HepG2 (cell line): ENCODE results near the gene CDCP1. TPM values are rescaled to one million over a fixed set of nuclear protein-coding genes. Genes with fewer than 3 reads are reported as not detected.

Source experiments
- ATAC-seq: fragments of 200-7000 bp; cut with Tn5 transposase; 3 replicates; pipeline ENCODE4 v1.9.1; 2020; ENCODE audit warnings: mild to moderate bottlenecking, moderate library complexity
- BruUV-seq: library from RNA; stranded (reverse); fragments of 400-500 nt; replicated peaks from 2 replicates; lab custom pipeline; 2021; lab: Mats Ljungman, UMichigan
- CTCF ChIA-PET: fragments of 300-600 bp; formaldehyde crosslinking; extraction: SDS; loops from one replicate; lab custom pipeline; 2021; ENCODE audit warnings: low total read pairs, inconsistent platforms, low intra/inter-chr PET ratio; lab: Yijun Ruan, JAX
- POLR2A ChIA-PET: fragments of 350-600 bp; sonication (Branson Sonifier 250); formaldehyde crosslinking; loops from one replicate; lab custom pipeline; 2020; ENCODE audit warnings: antibody characterized with exemption, inconsistent platforms; lab: Yijun Ruan, JAX
- DNase-seq: peaks from one replicate; pipeline ENCODE4 v3.0.0-alpha.2; 2015; ENCODE audit warnings: low spot score
- FAIRE-seq: peaks from 3 replicates; lab custom pipeline; 2011; peaks lifted over from hg19 to GRCh38; lab: Jason Lieb, UNC
- H2AFZ ChIP-seq: one replicate; pipeline ENCODE4 v1.6.1; 2011; ENCODE audit warnings: low read length, inconsistent platforms
- H3K27ac ChIP-seq: fragments of 300-600 bp; 3 replicates; pipeline ENCODE4 v1.8.0; 2011; ENCODE audit warnings: mixed run types, mild to moderate bottlenecking, mixed read lengths, low read length, inconsistent platforms; ENCODE audit not compliant: insufficient read depth; ENCODE audit errors: extremely low read length
- H3K27me3 ChIP-seq, 2 experiments: fragments of 200-600 bp in 1 of 2; 2 replicates in 1 of 2; 3 replicates in 1 of 2; pipeline versions ENCODE4 v1.6.0 to v1.8.0; 2011; ENCODE audit warnings: low read length in 2 of 2, mild to moderate bottlenecking in 2 of 2, moderate library complexity in 2 of 2, inconsistent platforms in 1 of 2; ENCODE audit not compliant: insufficient read depth in 2 of 2, control insufficient read depth in 1 of 2
- H3K36me3 ChIP-seq, 2 experiments: fragments of 200-600 bp in 1 of 2; replicated peaks in 1 of 2; 2 replicates in 1 of 2; 3 replicates in 1 of 2; pipeline versions ENCODE4 v1.5.1 to v1.8.0; 2011; ENCODE audit warnings: low read length in 2 of 2, inconsistent platforms in 1 of 2; ENCODE audit not compliant: insufficient read depth in 2 of 2, control insufficient read depth in 1 of 2
- H3K4me1 ChIP-seq: 2 replicates; pipeline ENCODE4 v1.5.1; 2012; ENCODE audit warnings: low read length, inconsistent platforms; ENCODE audit not compliant: insufficient read depth
- H3K4me2 ChIP-seq: 2 replicates; pipeline ENCODE4 v1.6.0; 2011; ENCODE audit warnings: low read depth, low read length, inconsistent platforms
- H3K4me3 ChIP-seq, 3 experiments: fragments of 200-600 bp in 1 of 3; sonication (generic), shearing (Covaris generic) in 1 of 3; replicated peaks in 1 of 3; 2 replicates each; pipeline ENCODE4 v1.5.1; 2011 to 2016; ENCODE audit warnings: low read length in 3 of 3, inconsistent platforms in 2 of 3, low read depth in 2 of 3, mild to moderate bottlenecking in 2 of 3, control low read depth in 1 of 3, mixed read lengths in 1 of 3; ENCODE audit not compliant: insufficient read depth in 1 of 3
- H3K79me2 ChIP-seq: one replicate; pipeline ENCODE4 v1.6.1; 2011; ENCODE audit warnings: low read length, inconsistent platforms; ENCODE audit not compliant: insufficient read depth
- H3K9ac ChIP-seq: 2 replicates; pipeline ENCODE4 v1.6.0; 2011; ENCODE audit warnings: mild to moderate bottlenecking, low read depth, low read length, inconsistent platforms; ENCODE audit not compliant: insufficient read depth
- H3K9me3 ChIP-seq: 2 replicates; pipeline ENCODE4 v1.5.1; 2012; ENCODE audit warnings: mild to moderate bottlenecking, low read length
- H4K20me1 ChIP-seq: 2 replicates; pipeline ENCODE4 v1.6.0; 2011; ENCODE audit warnings: inconsistent platforms, mild to moderate bottlenecking, low read length, moderate library complexity; ENCODE audit not compliant: insufficient read depth
- CERS6 ChIP-seq: sonication (generic); formaldehyde crosslinking; IDR thresholded peaks from 2 replicates; pipeline ENCODE4 v1.5.0; 2020; ENCODE audit warnings: missing genetic modification reagents
- ELK4 ChIP-seq: sonication (generic); formaldehyde crosslinking; IDR thresholded peaks from 2 replicates; pipeline ENCODE4 v1.9.0; 2021; ENCODE audit warnings: missing genetic modification reagents, borderline replicate concordance
- FOSL1 ChIP-seq: sonication (generic); formaldehyde crosslinking; IDR thresholded peaks from 2 replicates; pipeline ENCODE4 v1.9.0; 2021; ENCODE audit warnings: missing genetic modification reagents, borderline replicate concordance
- HOXA7 ChIP-seq: sonication (generic); formaldehyde crosslinking; IDR thresholded peaks from 2 replicates; pipeline ENCODE4 v1.8.1; 2022; ENCODE audit warnings: mild to moderate bottlenecking, missing genetic modification reagents, moderate library complexity
- NCOR1 ChIP-seq: fragments of 200-600 bp; sonication (generic); IDR thresholded peaks from 2 replicates; pipeline ENCODE4 v1.7.0; 2017; ENCODE audit warnings: antibody characterized with exemption, low read length, borderline replicate concordance
- RARG ChIP-seq: sonication (generic); formaldehyde crosslinking; IDR thresholded peaks from 2 replicates; pipeline ENCODE4 v1.4.0; 2020; ENCODE audit warnings: low read depth, mild to moderate bottlenecking, missing genetic modification reagents
- RBAK ChIP-seq: sonication (generic); formaldehyde crosslinking; IDR thresholded peaks from 2 replicates; pipeline ENCODE4 v1.5.1; 2020; ENCODE audit warnings: mild to moderate bottlenecking, missing genetic modification reagents
- ZMAT3 ChIP-seq: sonication (generic); formaldehyde crosslinking; conservative IDR thresholded peaks from 2 replicates; pipeline ENCODE4 v1.7.0; 2021; ENCODE audit warnings: missing genetic modification reagents
- ZNF577 ChIP-seq: sonication (generic); formaldehyde crosslinking; IDR thresholded peaks from 2 replicates; pipeline ENCODE4 v1.4.0; 2020; ENCODE audit warnings: mild to moderate bottlenecking, low read depth, missing genetic modification reagents, borderline replicate concordance
- ZNF674 ChIP-seq: sonication (generic); formaldehyde crosslinking; IDR thresholded peaks from 2 replicates; pipeline ENCODE4 v1.5.0; 2020; ENCODE audit warnings: low read depth, mild to moderate bottlenecking, missing genetic modification reagents
- ZNF704 ChIP-seq: sonication (generic); formaldehyde crosslinking; IDR thresholded peaks from 2 replicates; pipeline ENCODE4 v1.8.1; 2023; ENCODE audit warnings: mild to moderate bottlenecking, inconsistent platforms, moderate library complexity, missing genetic modification reagents, borderline replicate concordance
- WGBS: methylation state at CpG from one replicate; pipeline ENCODE4 v1.1.6; 2017; ENCODE audit warnings: low lambda C conversion rate; 5-methylcytosine and 5-hydroxymethylcytosine counted together
- in situ Hi-C: cut with HindIII; loops from 2 replicates; pipeline ENCODE4 v1.10.0; 2017; ENCODE audit warnings: low pct_unique_long_range_greater_than_20kb; ENCODE audit not compliant: extremely low pct_ligation_motif_present
- intact Hi-C: fragments of 100-400 bp; cut with micrococcal nuclease; formaldehyde crosslinking; loops from one replicate; pipeline ENCODE4 v1.10.0; 2022; ENCODE audit not compliant: unreplicated experiment
- polyA plus RNA-seq, 8 experiments: library from polyadenylated mRNA; depleted of rRNA in 3 of 8; stranded (reverse) in 7 of 8; unstranded in 1 of 8; fragments of >200 nt; fragmentation: Illumina TruSeq in 4 of 8; extraction: Trizol in 4 of 8; gene quantifications; 2 replicates each; pipeline versions ENCODE4 v1.2.1 to v1.2.3, GENCODE V29; 2011 to 2016; ENCODE audit warnings: low read depth in 4 of 8, missing spikeins in 1 of 8, mixed read lengths in 1 of 8; ENCODE audit not compliant: insufficient read depth in 1 of 8
- total RNA-seq, 5 experiments: library from RNA; depleted of rRNA; stranded (reverse); fragments of >200 nt; fragmentation: Illumina TruSeq; extraction: Trizol; gene quantifications; 2 replicates each; pipeline ENCODE4 v1.2.3, GENCODE V29; 2016; ENCODE audit warnings: low read depth in 1 of 5

Gene CDCP1
- total and polyA plus RNA-seq, 2 of the 13 experiments (the other 11 are each of a cell fraction or from before 2014, with no cell fraction given) = 0.11 to 0.18 TPM

- DNase-seq (no peak), FAIRE-seq (no peak), ATAC-seq (no peak)
- Histone ChIP-seq H3K9ac (no peak overlapping the region), H4K20me1 (no peaks in the 10 kb centered on the region), H3K4me3 (no peak overlapping the region), H2AFZ (peak overlapping the region; percentile 34), H3K79me2 (no peaks in the 10 kb centered on the region), H3K27ac (no peak overlapping the region), H3K4me1 (peaks cover 36% of the 10 kb centered on the region), H3K4me2 (no peak overlapping the region), H3K36me3 (no peaks in the 10 kb centered on the region), H3K27me3 (no peaks in the 10 kb centered on the region), H3K9me3 (no peaks in the 10 kb centered on the region)
- CTCF ChIA-PET = no interaction called here
- TF ChIP-seq RBAK = no peak
- TF ChIP-seq ZNF674 (CRISPR knock-in tag) = no peak
- TF ChIP-seq ELK4 (CRISPR knock-in tag) = no peak
- no peak for TF ChIP-seq ZNF704
- TF ChIP-seq RARG (CRISPR knock-in tag) = no peak
- no peak for TF ChIP-seq FOSL1 (CRISPR knock-in tag)
- TF ChIP-seq ZNF577 (CRISPR knock-in tag) = no peak
- no peak for TF ChIP-seq CERS6 (CRISPR knock-in tag)
- TF ChIP-seq HOXA7 (CRISPR knock-in tag) = no peak
- no peak for TF ChIP-seq NCOR1
- TF ChIP-seq ZMAT3 (CRISPR knock-in tag) = no peak
- intact Hi-C loops = no loop called here
- WGBS = 27% methylated on average over 5 of the region's 5 CpGs
- POLR2A ChIA-PET = no interaction called here
- in situ Hi-C loops = no loop called here
- BruUV-seq = no TSS peak
Observed at GRCh38 chr3:45123030-45123429, 23.1 kb downstream of the CDCP1 start.
